Stomach (tissue), 9 donors: ENCODE data around the gene LRRC27. TPM values are rescaled to one million over a fixed set of nuclear protein-coding genes. Genes with fewer than 3 reads are reported as not detected.

Experiments
- DNase-seq, 2 donors: peaks; one replicate each; pipeline versions ENCODE4 v3.0.0 to v3.0.0-alpha.2; 2013 to 2019
- H3K27ac ChIP-seq, 5 donors: fragments of 200-600 bp in 4 of 5; sonication (generic) in 4 of 5; one replicate each; pipeline ENCODE4 v1.5.1; 2013 to 2019; ENCODE audit warnings: mild to moderate bottlenecking in 1 of 5, moderate library complexity in 1 of 5
- H3K27me3 ChIP-seq, 3 donors: fragments of 200-600 bp; sonication (generic); one replicate each; pipeline ENCODE4 v1.5.1; 2017 to 2019; ENCODE audit warnings: mixed run types in 1 of 3
- H3K36me3 ChIP-seq, 4 donors: fragments of 200-600 bp; sonication (generic); 1 replicate in 3 of 4; 2 replicates in 1 of 4; pipeline ENCODE4 v1.5.1; 2016 to 2019
- H3K4me1 ChIP-seq, 4 donors: fragments of 200-600 bp; sonication (generic); one replicate each; pipeline ENCODE4 v1.5.1; 2016 to 2019
- H3K4me3 ChIP-seq, 4 donors: fragments of 200-600 bp; sonication (generic) in 3 of 4; one replicate each; pipeline ENCODE4 v1.5.1; 2016 to 2019; ENCODE audit warnings: mild to moderate bottlenecking in 1 of 4
- H3K9me3 ChIP-seq, 4 donors: fragments of 200-600 bp; sonication (generic); one replicate each; pipeline ENCODE4 v1.5.1; 2016 to 2019
- CTCF ChIP-seq, 7 experiments: fragments of 450-650 bp in 4 of 7; fragments of 200-600 bp in 3 of 7; sonication (generic) in 3 of 7; IDR thresholded peaks; one replicate each; pipeline ENCODE4 v1.5.1; 2016 to 2019; ENCODE audit warnings: antibody characterized with exemption in 7 of 7, control low read depth in 2 of 7, mild to moderate bottlenecking in 1 of 7
- EP300 ChIP-seq: sonication (generic); formaldehyde crosslinking; IDR thresholded peaks from one replicate; pipeline ENCODE4 v1.6.1; 2017; ENCODE audit warnings: antibody characterized with exemption
- POLR2A ChIP-seq, 4 donors: fragments of 450-650 bp; IDR thresholded peaks; one replicate each; pipeline ENCODE4 v1.6.1; 2016; ENCODE audit warnings: antibody characterized with exemption in 4 of 4, control low read depth in 2 of 4, mild to moderate bottlenecking in 1 of 4, moderate library complexity in 1 of 4
- POLR2AphosphoS5 ChIP-seq, 3 donors: sonication (generic); formaldehyde crosslinking; IDR thresholded peaks; one replicate each; pipeline ENCODE4 v1.6.1; 2016; ENCODE audit warnings: antibody characterized with exemption in 3 of 3
- WGBS, 5 donors: extraction: QIAGEN DNeasy Blood & Tissue Kit in 3 of 5; methylation state at CpG; one replicate each; pipeline versions ENCODE4 v1.1.5 to v1.1.7; 2013 to 2018; 5-methylcytosine and 5-hydroxymethylcytosine counted together
- intact Hi-C: fragments of 100-400 bp; cut with DNase I; formaldehyde crosslinking; loops from one replicate; pipeline ENCODE4 v1.15.1; 2023; ENCODE audit warnings: low total_unique reads
- polyA plus RNA-seq, 3 donors: library from polyadenylated mRNA; stranded (reverse); fragments of 200-250 nt; gene quantifications; one replicate each; pipeline ENCODE4 v1.2.3, GENCODE V29; 2013
- total RNA-seq, 5 donors: library from RNA; depleted of rRNA; stranded (reverse); fragments of >200 nt; gene quantifications; one replicate each; pipeline versions ENCODE4 v1.1.0 to v1.2.3, GENCODE V29; 2014 to 2016
- donor health status: healthy with polysubstance abuse.
- donor health status: Bipolar disorder and iron deficiency.
- donor health status: healthy.

Gene LRRC27
- total and polyA plus RNA-seq, 8 donors: 4.2 to 31.3 (median 11.1) TPM

- WGBS, 5 donors: 80 to 92% (median 83%) methylated on average over 10 of the region's 10 CpGs
- no peaks in the 10 kb centered on the region for H3K27me3 ChIP-seq
- no peak for DNase-seq
- TF ChIP-seq POLR2AphosphoS5 (IDR thresholded peaks at IDR 0.05): no peak
- TF ChIP-seq POLR2A (IDR thresholded peaks at IDR 0.05): no peak
- no peak for TF ChIP-seq CTCF (IDR thresholded peaks at IDR 0.05)
- no peak for TF ChIP-seq EP300
- H3K4me1 ChIP-seq: peaks cover 5 to 21% (median 9%) of the 10 kb centered on the region in 4 donors
- no peak overlapping the region for H3K4me3 ChIP-seq
- peaks cover 0 to 53% (median 39%) of the 10 kb centered on the region in 4 donors for H3K36me3 ChIP-seq
- intact Hi-C loops: no loop called here
- no peaks in the 10 kb centered on the region for H3K9me3 ChIP-seq
- no peak overlapping the region for H3K27ac ChIP-seq
These were observed 6.9 kb downstream of the LRRC27 start for GRCh38 chr10:132338876-132339275.

- no peaks in the 10 kb centered on the region for H3K9me3 ChIP-seq
- no peak overlapping the region for H3K4me3 ChIP-seq
- WGBS, 5 donors: 87 to 95% (median 93%) methylated on average over 10 to 11 of the region's 11 CpGs
- peaks cover 5 to 21% (median 9%) of the 10 kb centered on the region in 4 donors for H3K4me1 ChIP-seq
- no peak for TF ChIP-seq EP300
- TF ChIP-seq POLR2A (IDR thresholded peaks at IDR 0.05): no peak
- no peak for TF ChIP-seq POLR2AphosphoS5 (IDR thresholded peaks at IDR 0.05)
- no peak for TF ChIP-seq CTCF (IDR thresholded peaks at IDR 0.05)
- no peaks in the 10 kb centered on the region for H3K27me3 ChIP-seq
- no peak overlapping the region for H3K27ac ChIP-seq
- no peak for DNase-seq
- H3K36me3 ChIP-seq: peaks cover 0 to 57% (median 39%) of the 10 kb centered on the region in 4 donors
- intact Hi-C loops: no loop called here
These were observed 7.3 kb downstream of the LRRC27 start for GRCh38 chr10:132339276-132339675.

- Histone ChIP-seq H3K27ac (no peak overlapping the region), H3K4me3 (no peak overlapping the region), H3K4me1 (peaks cover 5 to 14% (median 7%) of the 10 kb centered on the region in 4 donors), H3K27me3 (no peaks in the 10 kb centered on the region), H3K9me3 (no peaks in the 10 kb centered on the region), H3K36me3 (peaks cover 0 to 74% (median 56%) of the 10 kb centered on the region in 4 donors)
- no peak for TF ChIP-seq CTCF (IDR thresholded peaks at IDR 0.05)
- TF ChIP-seq EP300: no peak
- no peak for TF ChIP-seq POLR2AphosphoS5 (IDR thresholded peaks at IDR 0.05)
- no peak for TF ChIP-seq POLR2A (IDR thresholded peaks at IDR 0.05)
- DNase-seq: no peak
- intact Hi-C loops: no loop called here
- 91 to 97% (median 96%) methylated on average over 6 of the region's 6 CpGs for WGBS, 5 donors
These were observed 9.0 kb downstream of the LRRC27 start for GRCh38 chr10:132341017-132341416.

GRCh38 chr10:132341781-132342180, 9.8 kb downstream of the LRRC27 start:
- Histone ChIP-seq H3K27ac (no peak overlapping the region), H3K9me3 (no peaks in the 10 kb centered on the region), H3K27me3 (no peaks in the 10 kb centered on the region), H3K4me3 (no peak overlapping the region), H3K4me1 (peaks cover 0 to 8% (median 3%) of the 10 kb centered on the region in 4 donors), H3K36me3 (peaks cover 0 to 82% (median 57%) of the 10 kb centered on the region in 4 donors)
- DNase-seq: no peak
- 92 to 100% (median 95%) methylated on average over 4 of the region's 4 CpGs for WGBS, 5 donors
- intact Hi-C loops: no loop called here
- TF ChIP-seq EP300 (no peak), POLR2AphosphoS5 (IDR thresholded peaks at IDR 0.05) (no peak), CTCF (IDR thresholded peaks at IDR 0.05) (no peak), POLR2A (IDR thresholded peaks at IDR 0.05) (no peak)
